HCT116 (cell line): Measurements from ENCODE around the gene GRB7.
A peak's percentile ranks its signal among the peaks of the same experiment; 100 is the strongest.

Experiments
- EZH2 ChIP-seq: fragments of 200-600 bp; sonication (generic); IDR thresholded peaks from 2 replicates; pipeline ENCODE4 v1.6.1; 2017; ENCODE audit warnings: antibody characterized with exemption, mixed run types
- EZH2phosphoT487 ChIP-seq: fragments of 200-600 bp; IDR thresholded peaks from 2 replicates; pipeline ENCODE4 v1.6.1; 2018; ENCODE audit warnings: antibody characterized with exemption, borderline replicate concordance
- RAD21 ChIP-seq: IDR thresholded peaks from 2 replicates; pipeline ENCODE4 v1.6.1; 2012; ENCODE audit warnings: low read depth, mild to moderate bottlenecking
- SRF ChIP-seq: IDR thresholded peaks from 2 replicates; pipeline ENCODE4 v1.6.1; 2012; ENCODE audit warnings: low read depth
- TCF7L2 ChIP-seq: IDR thresholded peaks from 2 replicates; pipeline ENCODE4 v1.7.0; 2011; ENCODE audit warnings: borderline replicate concordance, inconsistent platforms; ENCODE audit not compliant: insufficient read depth, insufficient read length; ENCODE audit errors: extremely low read depth
- TF ChIP-seq, protein P1 (sequence below): IDR thresholded peaks from 2 replicates; pipeline ENCODE4 v1.6.1; 2012; ENCODE audit warnings: low read depth
- TF ChIP-seq, protein P2 (sequence below), 3 experiments: fragments of 200-600 bp in 1 of 3; sonication (generic) in 1 of 3; IDR thresholded peaks in 2 of 3; conservative IDR thresholded peaks in 1 of 3; 2 replicates each; pipeline ENCODE4 v1.5.1; 2012 to 2017; ENCODE audit warnings: low read depth in 2 of 3, low read length in 2 of 3, antibody characterized with exemption in 1 of 3, borderline replicate concordance in 1 of 3, control low read depth in 1 of 3, mild to moderate bottlenecking in 1 of 3, mixed read lengths in 1 of 3, mixed run types in 1 of 3, moderate library complexity in 1 of 3; ENCODE audit not compliant: insufficient read depth in 1 of 3

GRCh38 chr17:39738983-39739884 is 1.5 kb downstream of the GRB7 start:
- TF ChIP-seq SRF (no peak), TCF7L2 (peak; percentile 16), RAD21 (no peak), EZH2 (no peak), EZH2phosphoT487 (no peak)
- TF ChIP-seq, protein P1, sequence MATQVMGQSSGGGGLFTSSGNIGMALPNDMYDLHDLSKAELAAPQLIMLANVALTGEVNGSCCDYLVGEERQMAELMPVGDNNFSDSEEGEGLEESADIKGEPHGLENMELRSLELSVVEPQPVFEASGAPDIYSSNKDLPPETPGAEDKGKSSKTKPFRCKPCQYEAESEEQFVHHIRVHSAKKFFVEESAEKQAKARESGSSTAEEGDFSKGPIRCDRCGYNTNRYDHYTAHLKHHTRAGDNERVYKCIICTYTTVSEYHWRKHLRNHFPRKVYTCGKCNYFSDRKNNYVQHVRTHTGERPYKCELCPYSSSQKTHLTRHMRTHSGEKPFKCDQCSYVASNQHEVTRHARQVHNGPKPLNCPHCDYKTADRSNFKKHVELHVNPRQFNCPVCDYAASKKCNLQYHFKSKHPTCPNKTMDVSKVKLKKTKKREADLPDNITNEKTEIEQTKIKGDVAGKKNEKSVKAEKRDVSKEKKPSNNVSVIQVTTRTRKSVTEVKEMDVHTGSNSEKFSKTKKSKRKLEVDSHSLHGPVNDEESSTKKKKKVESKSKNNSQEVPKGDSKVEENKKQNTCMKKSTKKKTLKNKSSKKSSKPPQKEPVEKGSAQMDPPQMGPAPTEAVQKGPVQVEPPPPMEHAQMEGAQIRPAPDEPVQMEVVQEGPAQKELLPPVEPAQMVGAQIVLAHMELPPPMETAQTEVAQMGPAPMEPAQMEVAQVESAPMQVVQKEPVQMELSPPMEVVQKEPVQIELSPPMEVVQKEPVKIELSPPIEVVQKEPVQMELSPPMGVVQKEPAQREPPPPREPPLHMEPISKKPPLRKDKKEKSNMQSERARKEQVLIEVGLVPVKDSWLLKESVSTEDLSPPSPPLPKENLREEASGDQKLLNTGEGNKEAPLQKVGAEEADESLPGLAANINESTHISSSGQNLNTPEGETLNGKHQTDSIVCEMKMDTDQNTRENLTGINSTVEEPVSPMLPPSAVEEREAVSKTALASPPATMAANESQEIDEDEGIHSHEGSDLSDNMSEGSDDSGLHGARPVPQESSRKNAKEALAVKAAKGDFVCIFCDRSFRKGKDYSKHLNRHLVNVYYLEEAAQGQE = no peak
- TF ChIP-seq, protein P2, sequence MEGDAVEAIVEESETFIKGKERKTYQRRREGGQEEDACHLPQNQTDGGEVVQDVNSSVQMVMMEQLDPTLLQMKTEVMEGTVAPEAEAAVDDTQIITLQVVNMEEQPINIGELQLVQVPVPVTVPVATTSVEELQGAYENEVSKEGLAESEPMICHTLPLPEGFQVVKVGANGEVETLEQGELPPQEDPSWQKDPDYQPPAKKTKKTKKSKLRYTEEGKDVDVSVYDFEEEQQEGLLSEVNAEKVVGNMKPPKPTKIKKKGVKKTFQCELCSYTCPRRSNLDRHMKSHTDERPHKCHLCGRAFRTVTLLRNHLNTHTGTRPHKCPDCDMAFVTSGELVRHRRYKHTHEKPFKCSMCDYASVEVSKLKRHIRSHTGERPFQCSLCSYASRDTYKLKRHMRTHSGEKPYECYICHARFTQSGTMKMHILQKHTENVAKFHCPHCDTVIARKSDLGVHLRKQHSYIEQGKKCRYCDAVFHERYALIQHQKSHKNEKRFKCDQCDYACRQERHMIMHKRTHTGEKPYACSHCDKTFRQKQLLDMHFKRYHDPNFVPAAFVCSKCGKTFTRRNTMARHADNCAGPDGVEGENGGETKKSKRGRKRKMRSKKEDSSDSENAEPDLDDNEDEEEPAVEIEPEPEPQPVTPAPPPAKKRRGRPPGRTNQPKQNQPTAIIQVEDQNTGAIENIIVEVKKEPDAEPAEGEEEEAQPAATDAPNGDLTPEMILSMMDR (IDR thresholded peaks at IDR 0.05 in 2 of 3, conservative IDR thresholded peaks at IDR 0.05 in 1 of 3; ENCODE audit: borderline replicate concordance in 1 of 3, insufficient read depth in 1 of 3, low read depth in 2 of 3, low read length in 2 of 3) = no peak
